ENCODE results near the gene DOK4. TPM values are rescaled to one million over a fixed set of nuclear protein-coding genes. Genes with fewer than 3 reads are reported as not detected.

Gene DOK4
- total RNA-seq, 1 experiment from 2014 or later, result 14.4 TPM

GRCh38 chr16:57525761-57526160, 39.5 kb upstream of the DOK4 start:
- CTCF ChIA-PET, result no interaction called here

More at GRCh38 chr16:57525761-57526160, 39.5 kb upstream of the DOK4 start:
- Histone ChIP-seq H3K36me3 (ENCODE audit: control insufficient read depth in 1 of 2, insufficient read depth in 2 of 2, low read length in 2 of 2) (no peaks in the 10 kb centered on the region), H4K20me1 (ENCODE audit: insufficient read depth) (no peaks in the 10 kb centered on the region), H3K4me3 (replicated peaks in 1 of 2; ENCODE audit: low read depth in 1 of 2, low read length in 2 of 2) (no peak overlapping the region), H3K79me2 (ENCODE audit: insufficient read depth, low read length) (no peaks in the 10 kb centered on the region; the same call in 1 of the 2 replicates), H3K9ac (ENCODE audit: low read length) (no peak overlapping the region), H3K27me3 (ENCODE audit: insufficient read depth, low read length) (no peaks in the 10 kb centered on the region), H3K27ac (ENCODE audit: low read depth, low read length) (no peak overlapping the region), H3K4me1 (ENCODE audit: control insufficient read depth in 1 of 2, insufficient read depth in 2 of 2, low read length in 2 of 2) (peaks cover 6 to 25% of the 10 kb centered on the region in 2 experiments; a peak in 3 of 4 replicates), H3K9me3 (ENCODE audit: control insufficient read depth in 1 of 2, insufficient read depth in 1 of 2, low read depth in 1 of 2, low read length in 2 of 2) (no peaks in the 10 kb centered on the region), H3K4me2 (ENCODE audit: low read length) (no peak overlapping the region), H2AFZ (ENCODE audit: low read depth, low read length, poor library complexity, severe bottlenecking) (no peak overlapping the region), H3K9me2 (ENCODE audit: insufficient read depth) (no peaks in the 10 kb centered on the region)
- POLR2A ChIA-PET, result no interaction called here
- no peak for TF ChIP-seq CTCF (IDR thresholded peaks at IDR 0.05 in 2 of 3, conservative IDR thresholded peaks at IDR 0.05 in 1 of 3; ENCODE audit: borderline replicate concordance in 1 of 3, insufficient read depth in 1 of 3, low read depth in 2 of 3, low read length in 2 of 3)
- TF ChIP-seq EGR1 (IDR thresholded peaks at IDR 0.05; ENCODE audit: low read depth), result no peak
- TF ChIP-seq ATF3 (IDR thresholded peaks at IDR 0.05), result no peak
- no peak for TF ChIP-seq CBX3 (IDR thresholded peaks at IDR 0.05; ENCODE audit: low read depth)
- no peak for TF ChIP-seq SIN3A (IDR thresholded peaks at IDR 0.05; ENCODE audit: low read depth)
- no peak for TF ChIP-seq MAX (IDR thresholded peaks at IDR 0.05)
- no peak for TF ChIP-seq ZBTB33 (IDR thresholded peaks at IDR 0.05; ENCODE audit: extremely low read depth, insufficient replicate concordance, low read length)
- TF ChIP-seq FOSL1 (IDR thresholded peaks at IDR 0.05; ENCODE audit: low read depth), result no peak
- TF ChIP-seq TCF7L2 (IDR thresholded peaks at IDR 0.05; ENCODE audit: borderline replicate concordance, extremely low read depth, insufficient read depth, insufficient read length), result no peak
- TF ChIP-seq REST (IDR thresholded peaks at IDR 0.05; ENCODE audit: low read depth), result no peak
- no peak for DNase-seq (ENCODE audit: low read depth, low spot score)
- ATAC-seq, result no peak
- RAD21 ChIA-PET (ENCODE audit: low non-redundant PET in 1 of 2, low total read pairs in 2 of 2, uncharacterized antibody in 2 of 2, unreplicated experiment in 2 of 2), result no interaction called here
- intact Hi-C loops (cut with micrococcal nuclease), result no loop called here
- no TSS peak for BruUV-seq (replicated peaks)
